GM12864 (cell line): ENCODE measurements around the gene BCAS3.
"Not testable (repeated sequence)": the region's sequence is repeated elsewhere in the genome, so short reads cannot be mapped to it uniquely, and the experiment has no call there.

Experiments
- DNase-seq: peaks from one replicate; pipeline ENCODE4 v3.0.0-alpha.2; 2011; ENCODE audit warnings: low read depth
- H3K4me3 ChIP-seq: 2 replicates; pipeline ENCODE4 v1.5.1; 2011; ENCODE audit warnings: mild to moderate bottlenecking, low read depth, low read length, control low read depth
- TF ChIP-seq, protein P1 (sequence below): IDR thresholded peaks from 2 replicates; pipeline ENCODE4 v1.5.1; 2011; ENCODE audit warnings: low read depth, mild to moderate bottlenecking, moderate library complexity, low read length, control low read depth, inconsistent platforms; ENCODE audit errors: missing control alignments

BCAS3 gene

GRCh38 chr17:61040666-61041065 is 363.0 kb downstream of the BCAS3 start:
- TF ChIP-seq, protein P1, sequence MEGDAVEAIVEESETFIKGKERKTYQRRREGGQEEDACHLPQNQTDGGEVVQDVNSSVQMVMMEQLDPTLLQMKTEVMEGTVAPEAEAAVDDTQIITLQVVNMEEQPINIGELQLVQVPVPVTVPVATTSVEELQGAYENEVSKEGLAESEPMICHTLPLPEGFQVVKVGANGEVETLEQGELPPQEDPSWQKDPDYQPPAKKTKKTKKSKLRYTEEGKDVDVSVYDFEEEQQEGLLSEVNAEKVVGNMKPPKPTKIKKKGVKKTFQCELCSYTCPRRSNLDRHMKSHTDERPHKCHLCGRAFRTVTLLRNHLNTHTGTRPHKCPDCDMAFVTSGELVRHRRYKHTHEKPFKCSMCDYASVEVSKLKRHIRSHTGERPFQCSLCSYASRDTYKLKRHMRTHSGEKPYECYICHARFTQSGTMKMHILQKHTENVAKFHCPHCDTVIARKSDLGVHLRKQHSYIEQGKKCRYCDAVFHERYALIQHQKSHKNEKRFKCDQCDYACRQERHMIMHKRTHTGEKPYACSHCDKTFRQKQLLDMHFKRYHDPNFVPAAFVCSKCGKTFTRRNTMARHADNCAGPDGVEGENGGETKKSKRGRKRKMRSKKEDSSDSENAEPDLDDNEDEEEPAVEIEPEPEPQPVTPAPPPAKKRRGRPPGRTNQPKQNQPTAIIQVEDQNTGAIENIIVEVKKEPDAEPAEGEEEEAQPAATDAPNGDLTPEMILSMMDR: no peak
- no peak overlapping the region for H3K4me3 ChIP-seq
- no peak for DNase-seq

GRCh38 chr17:61042348-61042747 is 364.7 kb downstream of the BCAS3 start:
- H3K4me3 ChIP-seq, DNase-seq: not testable (repeated sequence)

DNA sequence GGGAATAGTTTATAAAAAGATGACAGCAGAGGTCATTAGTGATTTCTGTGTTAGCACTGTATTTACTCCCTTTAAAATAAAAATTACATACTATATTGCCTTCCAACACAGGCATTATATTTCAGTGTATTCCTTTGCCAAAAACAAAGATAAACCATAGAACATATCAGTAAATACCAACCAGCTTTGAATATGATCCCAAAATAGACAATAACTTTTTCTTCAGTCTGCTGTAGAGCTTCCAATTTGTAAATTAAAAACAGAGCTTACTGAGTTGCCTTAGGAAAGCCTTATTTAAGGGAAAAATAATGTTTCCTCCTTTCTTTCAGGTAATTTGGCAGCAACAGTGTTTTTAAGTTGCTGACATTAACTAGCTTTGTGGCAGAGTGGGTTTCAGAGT is 369.9 kb downstream of the BCAS3 start:
- H3K4me3 ChIP-seq: no peak overlapping the region
- TF ChIP-seq, protein P1: no peak
- DNase-seq: no peak

- TF ChIP-seq, protein P1: no peak
- no peak for DNase-seq
Measured at GRCh38 chr17:61048376-61049106, 370.9 kb downstream of the BCAS3 start.

DNA sequence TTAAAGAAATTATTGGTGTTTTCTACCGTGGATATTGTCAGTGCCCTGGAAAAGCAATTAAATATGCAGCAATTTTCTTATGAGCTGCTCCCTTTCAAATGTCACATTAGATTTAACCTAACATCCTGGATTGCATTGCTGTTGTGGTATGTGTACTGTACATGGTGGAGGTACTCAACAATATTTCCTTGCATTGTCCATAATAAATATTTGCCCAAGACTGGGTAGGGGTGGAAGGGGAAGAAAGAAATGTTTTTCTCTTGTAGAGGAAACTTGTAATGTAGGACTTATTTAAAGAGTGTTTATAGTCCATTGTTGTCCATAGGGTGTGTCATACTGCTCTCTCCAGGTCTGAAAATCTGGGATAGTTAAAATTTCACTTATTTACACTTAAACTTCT is 375.8 kb downstream of the BCAS3 start:
- TF ChIP-seq, protein P1: no peak
- H3K4me3 ChIP-seq: no peak overlapping the region
- DNase-seq: no peak

More at GRCh38 chr17:61048376-61049106, 370.9 kb downstream of the BCAS3 start:
- no peak overlapping the region for H3K4me3 ChIP-seq

DNA sequence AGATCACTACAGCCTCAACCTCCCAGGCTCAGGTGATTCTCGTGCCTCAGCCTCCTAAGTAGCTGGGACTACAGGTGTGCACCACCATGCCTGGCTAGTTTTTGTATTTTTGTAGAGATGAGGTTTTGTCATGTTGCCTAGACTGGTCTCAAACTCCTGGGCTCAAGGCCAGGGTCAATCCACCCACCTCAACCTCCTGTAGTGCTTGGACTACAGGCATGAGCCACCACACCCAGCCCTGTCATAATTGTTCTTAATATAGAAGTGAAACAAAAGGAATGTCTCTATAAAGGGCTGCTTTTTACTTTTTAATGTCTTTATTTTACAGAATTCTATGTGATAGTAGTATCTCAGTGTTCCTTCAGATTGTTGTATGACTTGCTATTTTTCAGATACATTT is 376.8 kb downstream of the BCAS3 start:
- DNase-seq: no peak
- TF ChIP-seq, protein P1: no peak
- H3K4me3 ChIP-seq: no peak overlapping the region

GRCh38 chr17:61057257-61057656 is 379.6 kb downstream of the BCAS3 start:
- TF ChIP-seq, protein P1: no peak
- H3K4me3 ChIP-seq: no peak overlapping the region
- DNase-seq: no peak
